Stimulated activated naive CD4-positive, alpha-beta T cell treated with Interleukin-2 at 50 U/mL for 16 hours (primary cell): ENCODE data around the gene MEOX1.

Source experiments
- DNase-seq: peaks from one replicate; lab custom pipeline; 2025; lab: John Stamatoyannopoulos, UW

MEOX1 gene

DNA sequence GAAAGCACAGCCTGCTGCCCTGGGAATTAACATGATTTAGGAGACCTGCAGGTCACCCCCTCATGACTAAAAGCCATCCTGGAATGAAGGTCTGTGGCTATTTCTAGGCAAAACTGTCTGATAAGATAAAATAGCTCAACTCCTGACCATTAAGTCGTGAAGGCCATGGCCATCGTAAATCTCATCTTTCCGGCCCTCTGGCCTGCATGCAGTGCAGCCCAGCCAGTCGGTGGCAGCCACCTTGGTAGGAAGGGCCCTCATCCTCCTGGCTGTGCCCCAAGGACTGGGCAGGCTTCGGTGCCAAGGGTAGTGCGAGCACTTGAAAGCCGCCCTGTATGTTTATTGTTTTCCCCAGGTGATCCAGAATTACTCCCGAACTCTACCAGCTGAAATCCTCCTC, 18.2 kb upstream of the MEOX1 start:
- DNase-seq = no peak

DNA sequence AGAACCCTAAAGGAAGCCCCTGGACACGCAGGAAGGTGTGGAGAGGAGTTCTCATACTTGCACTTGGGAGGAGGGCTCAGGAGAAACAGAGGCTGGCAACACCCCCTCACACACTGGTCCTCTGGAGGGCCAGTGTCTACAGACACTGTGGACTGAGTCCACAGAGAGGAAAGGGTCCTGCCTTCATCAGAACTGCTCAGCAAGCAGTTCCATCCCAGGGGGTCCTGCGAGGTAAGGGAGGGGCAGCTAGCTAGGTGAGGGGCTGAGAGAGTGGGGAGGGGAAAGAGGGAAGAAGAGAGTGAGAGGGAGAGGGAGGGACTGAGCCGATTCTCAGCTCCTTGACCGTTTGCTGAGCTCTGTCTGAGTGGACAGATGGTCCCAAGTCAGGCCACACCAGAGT, 17.7 kb upstream of the MEOX1 start:
- DNase-seq = no peak

DNA sequence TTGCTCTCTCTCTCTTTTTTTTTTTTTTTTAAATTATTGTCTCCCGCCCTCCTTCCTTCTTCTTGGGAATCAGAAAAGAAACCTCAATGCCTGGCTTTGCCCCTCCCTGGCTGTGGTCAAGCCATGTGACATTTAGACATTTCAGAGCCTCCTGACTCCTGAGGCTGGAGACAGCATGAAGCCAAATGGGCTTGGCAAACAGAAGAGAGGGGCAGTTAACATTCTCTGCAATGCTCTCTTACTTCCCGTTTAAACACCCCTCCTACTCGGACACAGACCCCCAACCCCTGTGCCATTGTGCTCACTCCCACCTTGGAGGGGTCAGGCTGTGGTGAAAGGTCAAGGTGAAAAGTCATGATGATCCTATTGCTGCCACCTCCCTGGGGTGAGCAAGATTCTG, 14.7 kb upstream of the MEOX1 start:
- DNase-seq = no peak

GRCh38 chr17:43674394-43674793, 12.7 kb upstream of the MEOX1 start:
- no peak for DNase-seq

DNA sequence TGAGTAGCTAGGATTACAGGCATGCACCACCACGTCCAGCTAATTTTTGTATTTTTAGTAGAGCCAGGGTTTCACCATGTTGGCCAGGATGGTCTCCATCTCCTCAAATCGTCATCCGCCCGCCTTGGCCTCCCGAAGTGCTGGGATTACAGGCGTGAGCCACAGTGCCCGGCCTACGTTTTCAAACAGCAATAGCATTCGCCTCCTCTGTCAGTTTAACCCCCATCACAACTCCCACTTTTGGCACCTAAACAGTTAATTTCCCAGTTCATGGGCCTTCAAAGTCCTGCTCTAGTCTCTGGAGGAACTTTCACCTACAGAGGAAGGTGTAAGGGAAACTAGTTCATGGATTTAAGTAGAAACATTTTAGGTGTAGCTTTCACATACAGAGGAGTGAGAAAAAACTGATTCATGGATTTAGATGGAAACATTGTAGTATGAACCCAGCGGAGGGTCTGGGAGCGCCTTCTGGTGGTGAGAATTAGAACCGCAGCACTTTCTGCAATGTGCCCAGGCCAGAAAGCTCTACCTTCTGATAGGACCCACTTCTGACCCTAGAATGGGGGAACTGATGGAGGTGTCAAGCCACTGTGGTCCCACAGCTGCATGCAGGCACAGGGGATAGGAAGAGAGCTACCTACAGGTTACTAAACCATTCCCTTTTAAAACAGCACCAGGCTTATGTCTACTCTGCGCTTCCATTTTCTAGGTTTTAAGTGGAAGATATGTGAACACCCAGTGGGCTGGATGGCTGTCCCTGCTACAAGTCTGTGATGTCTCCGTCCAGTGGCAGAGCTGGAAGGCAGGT, 12.0 kb upstream of the MEOX1 start:
- DNase-seq = peak; percentile 60

GRCh38 chr17:43671755-43672519, 10.2 kb upstream of the MEOX1 start:
- no peak for DNase-seq

GRCh38 chr17:43671031-43671692, 9.4 kb upstream of the MEOX1 start:
- no peak for DNase-seq

- DNase-seq = no peak
These were observed 8.9 kb upstream of the MEOX1 start for GRCh38 chr17:43670645-43671030.

DNA sequence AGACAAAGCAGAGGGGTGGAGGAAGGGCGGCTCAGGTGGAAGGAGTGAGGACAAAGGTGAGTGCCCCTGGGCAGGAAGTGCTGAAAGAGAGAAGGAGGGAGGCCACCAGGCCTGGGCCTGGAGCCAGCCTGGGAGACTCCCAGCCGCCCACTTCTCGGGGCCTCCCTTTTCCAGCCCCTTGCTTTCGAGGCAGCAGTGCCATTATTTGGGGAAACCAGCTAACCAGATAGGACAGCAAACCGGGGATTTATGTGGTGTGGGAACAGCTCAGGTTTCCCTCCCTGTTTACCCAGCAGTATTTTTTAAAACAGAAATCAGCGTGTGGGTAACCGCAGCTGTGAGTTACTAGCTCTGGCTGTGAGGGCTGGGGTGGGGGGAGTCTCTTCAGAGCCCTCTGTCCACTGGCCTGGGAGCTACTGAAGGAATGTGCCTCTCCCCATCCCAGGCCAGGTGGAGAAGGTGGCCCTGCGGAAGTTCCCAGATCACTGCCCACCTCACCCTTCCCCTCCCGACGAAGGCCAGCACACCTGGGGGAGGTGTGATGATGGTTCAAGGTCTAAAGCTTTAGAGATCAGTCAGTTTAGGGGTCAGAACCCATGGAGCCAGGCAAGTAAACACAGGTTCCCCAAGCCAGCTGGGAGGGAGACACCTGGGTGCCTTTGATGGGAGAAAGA, 8.4 kb upstream of the MEOX1 start:
- no peak for DNase-seq

DNA sequence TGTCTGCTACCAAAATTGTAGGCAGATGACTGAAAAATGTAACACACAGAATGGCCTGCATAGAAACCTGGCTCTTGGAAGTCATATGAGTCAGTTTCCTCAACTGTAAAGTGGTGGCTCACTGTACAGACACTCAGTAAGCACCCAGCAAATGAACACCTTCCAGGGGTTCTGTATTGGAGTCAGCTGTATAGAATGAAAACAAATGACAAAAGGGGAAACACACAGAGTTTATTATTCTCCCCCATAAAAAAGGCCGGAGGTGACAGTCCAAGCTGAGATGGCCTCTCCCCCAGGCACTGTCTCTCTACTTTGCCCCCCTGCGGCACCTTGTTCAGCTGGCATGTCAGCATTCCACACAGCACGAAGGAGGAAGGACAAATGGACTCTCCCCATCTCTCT, 6.2 kb upstream of the MEOX1 start:
- DNase-seq = no peak

- no peak for DNase-seq
These were observed 5.8 kb upstream of the MEOX1 start for GRCh38 chr17:43667506-43667905.

DNA sequence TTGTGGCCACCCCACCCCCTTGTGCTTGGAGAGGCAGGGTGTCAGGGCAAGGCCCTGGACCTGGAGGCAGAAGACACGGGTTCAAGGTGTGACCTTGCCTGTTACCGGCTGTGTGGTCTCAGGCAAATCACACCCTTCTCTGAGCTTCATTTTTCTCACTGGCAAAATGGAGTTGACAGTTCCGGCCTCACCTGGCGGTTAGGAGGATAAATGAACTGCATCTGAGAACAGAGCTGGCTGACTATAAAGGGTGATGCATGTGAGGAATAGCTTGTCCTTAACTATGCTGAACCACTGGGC, 4.2 kb upstream of the MEOX1 start:
- no peak for DNase-seq

- DNase-seq = no peak
These were observed 3.6 kb upstream of the MEOX1 start for GRCh38 chr17:43665084-43665936.

DNA sequence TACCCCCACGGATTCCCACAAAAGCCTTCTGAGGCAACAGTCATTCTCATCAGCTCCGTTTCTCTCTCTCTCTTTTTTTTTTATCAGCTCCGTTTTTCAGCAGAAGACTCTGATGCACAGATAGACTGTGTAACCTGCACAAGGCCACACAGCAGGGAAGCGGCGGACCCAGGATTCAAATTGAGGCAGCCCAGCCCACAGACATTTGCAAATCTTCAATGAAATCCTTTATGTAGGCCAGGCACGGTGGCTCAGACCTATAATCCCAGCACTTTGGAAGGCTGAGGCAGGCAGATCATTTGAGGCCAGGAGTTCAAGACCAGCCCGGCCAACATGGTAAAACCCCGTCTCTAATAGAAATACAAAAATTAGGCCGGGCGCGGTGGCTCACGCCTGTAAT, 2.4 kb upstream of the MEOX1 start:
- DNase-seq = no peak

GRCh38 chr17:43663383-43663782, 1.7 kb upstream of the MEOX1 start:
- DNase-seq = no peak

DNA sequence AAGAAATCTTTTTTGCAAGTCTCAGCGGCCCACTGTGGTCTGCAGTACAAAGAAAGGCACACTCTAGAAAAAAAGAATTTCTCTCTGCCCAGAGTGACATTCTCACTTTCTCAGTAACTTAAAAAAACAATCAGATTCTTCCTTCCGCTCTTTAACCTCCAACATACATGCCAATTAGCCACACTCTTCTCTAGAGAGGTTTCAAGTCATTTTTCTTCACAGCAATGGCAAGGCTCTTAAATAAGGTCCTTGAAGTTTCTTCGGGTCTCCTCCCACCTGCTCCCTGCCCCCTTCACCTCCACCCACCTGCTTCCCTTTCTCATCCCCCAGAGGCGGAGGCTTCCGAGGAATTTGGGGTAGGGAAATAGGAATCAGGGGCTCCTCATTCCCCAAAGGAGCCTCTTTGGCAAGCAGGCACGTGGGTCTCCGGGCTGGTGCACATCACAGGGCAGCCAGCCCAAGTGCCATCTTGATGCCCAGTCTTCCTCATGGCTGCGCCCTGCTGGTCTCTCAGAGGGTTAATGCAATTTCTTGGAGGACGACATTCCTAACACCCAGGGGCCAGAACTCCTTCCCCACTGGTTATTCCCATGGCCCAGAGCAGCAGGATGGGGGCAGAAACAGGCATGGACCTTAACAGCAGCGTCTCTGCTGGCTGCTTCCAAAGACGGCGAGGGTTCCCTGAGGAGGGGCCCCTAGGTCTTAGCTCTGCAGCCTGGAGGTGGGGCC, 855 bp upstream of the MEOX1 start:
- DNase-seq = no peak

DNA sequence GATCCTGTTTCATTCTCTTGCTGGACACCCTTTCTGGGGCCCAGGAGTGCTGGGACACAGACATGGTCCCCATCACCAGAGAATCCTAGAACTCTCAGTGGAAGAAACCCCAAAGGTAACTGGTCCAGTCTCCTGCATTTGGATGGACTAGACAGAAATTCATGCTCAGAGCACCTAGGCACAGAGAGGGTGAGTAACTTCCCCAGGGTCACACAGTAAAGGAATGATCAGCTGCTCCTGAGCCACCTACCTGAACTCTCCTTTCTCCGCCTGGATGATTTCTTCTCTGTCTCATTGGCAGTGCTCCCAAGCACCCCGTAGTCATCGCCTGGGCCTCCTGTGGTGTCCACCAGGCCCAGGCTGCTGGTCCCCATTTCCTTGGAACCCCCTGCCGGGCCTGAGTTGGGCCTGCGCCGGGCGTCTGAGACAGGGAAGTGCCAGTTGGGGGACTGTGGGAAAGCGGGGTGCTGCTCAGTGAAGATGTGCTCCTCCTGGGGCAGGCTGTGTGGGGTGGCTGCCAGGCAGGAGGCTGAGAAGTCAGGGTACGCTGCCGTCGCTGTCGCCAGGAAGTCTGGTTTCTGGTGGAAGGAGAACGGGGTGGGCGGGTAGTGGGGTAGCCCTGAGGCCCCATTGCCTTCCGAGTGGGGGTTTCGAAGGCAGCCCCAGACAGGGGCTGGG, 767 bp downstream of the MEOX1 start:
- DNase-seq = no peak

GRCh38 chr17:43659823-43660617, 1.7 kb downstream of the MEOX1 start:
- no peak for DNase-seq

DNA sequence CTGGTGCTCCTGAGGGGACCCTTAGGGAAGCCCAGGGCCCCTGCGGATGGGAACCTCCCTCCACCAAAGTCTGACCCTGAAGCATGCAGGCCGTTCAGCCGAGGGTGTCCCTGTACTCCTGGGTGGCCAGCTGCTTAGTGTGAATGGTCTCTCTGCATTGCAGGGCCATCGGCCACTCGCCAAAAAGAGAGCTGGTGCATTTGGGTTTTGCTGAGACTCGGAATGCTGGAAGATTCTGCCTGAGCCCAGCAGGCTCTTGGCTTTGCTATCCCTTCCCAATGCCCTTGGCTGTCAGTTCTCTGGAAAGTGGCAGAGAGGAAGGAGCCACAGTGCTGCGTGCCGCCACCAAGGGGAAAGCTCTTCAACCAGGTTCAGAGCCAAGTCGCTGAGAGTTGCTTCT, 2.8 kb downstream of the MEOX1 start:
- no peak for DNase-seq
